Thymus (tissue), 11 donors: ENCODE results near the gene CEP128. TPM values are rescaled to one million over a fixed set of nuclear protein-coding genes. Genes with fewer than 3 reads are reported as not detected.

Source experiments
- DNase-seq, 9 donors: peaks; one replicate each; pipeline ENCODE4 v3.0.0-alpha.2; 2013; ENCODE audit warnings: low spot score in 9 of 9, low read depth in 6 of 9, missing footprints in 1 of 9
- H3K27ac ChIP-seq, 2 donors: one replicate each; pipeline ENCODE4 v1.5.1; 2013; ENCODE audit warnings: control low read depth in 1 of 2, low read depth in 1 of 2, low read length in 1 of 2, mild to moderate bottlenecking in 1 of 2, moderate library complexity in 1 of 2
- H3K27me3 ChIP-seq, 2 donors: one replicate each; pipeline ENCODE4 v1.5.1; 2013; ENCODE audit warnings: low read length in 1 of 2; ENCODE audit not compliant: control insufficient read depth in 2 of 2, insufficient read depth in 1 of 2
- H3K36me3 ChIP-seq, 2 donors: one replicate each; pipeline ENCODE4 v1.5.1; 2013; ENCODE audit warnings: low read length in 1 of 2, mild to moderate bottlenecking in 1 of 2, moderate library complexity in 1 of 2; ENCODE audit not compliant: control insufficient read depth in 2 of 2, insufficient read depth in 2 of 2
- H3K4me1 ChIP-seq, 2 donors: one replicate each; pipeline ENCODE4 v1.5.1; 2013; ENCODE audit warnings: low read length in 2 of 2; ENCODE audit not compliant: control insufficient read depth in 2 of 2, insufficient read depth in 2 of 2
- H3K4me3 ChIP-seq, 2 donors: one replicate each; pipeline ENCODE4 v1.5.1; 2013; ENCODE audit warnings: low read length in 2 of 2, control low read depth in 1 of 2, mild to moderate bottlenecking in 1 of 2
- H3K9me3 ChIP-seq, 2 donors: one replicate each; pipeline ENCODE4 v1.5.1; 2013; ENCODE audit warnings: low read length in 1 of 2, mild to moderate bottlenecking in 1 of 2; ENCODE audit not compliant: control insufficient read depth in 2 of 2, insufficient read depth in 1 of 2
- WGBS: extraction: QIAGEN DNeasy Blood & Tissue Kit; methylation state at CpG from one replicate; pipeline ENCODE4 v1.1.7; 2013; 5-methylcytosine and 5-hydroxymethylcytosine counted together
- polyA plus RNA-seq: library from polyadenylated mRNA; stranded (reverse); fragments of 200-250 nt; gene quantifications from one replicate; pipeline ENCODE4 v1.2.3, GENCODE V29; 2013
- total RNA-seq: library from RNA; stranded (reverse); fragments of 120-200 nt; gene quantifications from one replicate; pipeline ENCODE4 v1.2.4, GENCODE V29; 2013
- donor health status: healthy.

Gene CEP128
- total and polyA plus RNA-seq, 2 donors: 7.6 to 63.5 TPM

GRCh38 chr14:80901260-80901659 is 40.3 kb downstream of the CEP128 start:
- Histone ChIP-seq H3K9me3 (no peaks in the 10 kb centered on the region), H3K4me3 (no peak overlapping the region), H3K27ac (no peak overlapping the region), H3K4me1 (no peaks in the 10 kb centered on the region), H3K36me3 (peaks cover 2 to 21% of the 10 kb centered on the region in 2 donors), H3K27me3 (no peaks in the 10 kb centered on the region)
- no peak for DNase-seq
- 98% methylated on average over 3 of the region's 3 CpGs for WGBS

GRCh38 chr14:80872645-80873044 is 68.9 kb downstream of the CEP128 start:
- peaks cover 3 to 10% of the 10 kb centered on the region in 2 donors for H3K36me3 ChIP-seq
- no peaks in the 10 kb centered on the region for H3K4me1 ChIP-seq
- DNase-seq: no peak
- WGBS: 97% methylated on average over 2 of the region's 2 CpGs
- H3K9me3 ChIP-seq: no peaks in the 10 kb centered on the region
- no peak overlapping the region for H3K4me3 ChIP-seq
- no peak overlapping the region for H3K27ac ChIP-seq
- H3K27me3 ChIP-seq: no peaks in the 10 kb centered on the region

- peaks cover 4 to 5% of the 10 kb centered on the region in 2 donors for H3K36me3 ChIP-seq
- no peaks in the 10 kb centered on the region for H3K9me3 ChIP-seq
- no peak for DNase-seq
- H3K27me3 ChIP-seq: no peaks in the 10 kb centered on the region
- no peak overlapping the region for H3K4me3 ChIP-seq
- 98% methylated on average over 1 of the region's 1 CpG for WGBS
- H3K4me1 ChIP-seq: no peaks in the 10 kb centered on the region
- H3K27ac ChIP-seq: no peak overlapping the region
These were observed 73.3 kb downstream of the CEP128 start for GRCh38 chr14:80868260-80868659.

GRCh38 chr14:80867798-80868197 is 73.7 kb downstream of the CEP128 start:
- no peaks in the 10 kb centered on the region for H3K4me1 ChIP-seq
- no peak for DNase-seq
- H3K9me3 ChIP-seq: no peaks in the 10 kb centered on the region
- H3K36me3 ChIP-seq: peaks cover 4 to 5% of the 10 kb centered on the region in 2 donors
- no peaks in the 10 kb centered on the region for H3K27me3 ChIP-seq
- WGBS: 97% methylated on average over 2 of the region's 2 CpGs
- no peak overlapping the region for H3K4me3 ChIP-seq
- H3K27ac ChIP-seq: no peak overlapping the region

DNA sequence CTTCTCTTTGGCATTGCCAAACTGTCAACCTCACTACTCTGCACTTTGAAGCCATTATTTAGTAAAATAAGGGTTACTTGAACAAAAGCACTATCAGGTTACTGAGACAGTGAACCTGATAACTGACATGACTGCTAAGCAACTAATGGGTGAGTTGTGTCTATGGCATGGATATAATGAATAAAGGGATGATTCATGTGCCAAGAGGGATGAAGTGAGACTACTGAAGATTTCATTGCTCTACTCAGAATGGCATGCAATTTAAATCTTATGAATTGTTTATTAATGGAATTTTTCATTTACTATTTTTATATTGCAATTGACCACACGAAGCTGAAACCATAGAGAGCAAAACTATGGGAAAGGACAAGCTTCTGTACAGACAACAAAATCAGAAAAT is 74.4 kb downstream of the CEP128 start:
- 55% methylated on average over 1 of the region's 1 CpG for WGBS
- DNase-seq: no peak

GRCh38 chr14:80865565-80865964 is 76.0 kb downstream of the CEP128 start:
- no peaks in the 10 kb centered on the region for H3K4me1 ChIP-seq
- H3K27me3 ChIP-seq: no peaks in the 10 kb centered on the region
- no peak overlapping the region for H3K4me3 ChIP-seq
- no peak for DNase-seq
- WGBS: 98% methylated on average over 2 of the region's 2 CpGs
- peaks cover 8 to 11% of the 10 kb centered on the region in 2 donors for H3K36me3 ChIP-seq
- H3K27ac ChIP-seq: no peak overlapping the region
- H3K9me3 ChIP-seq: no peaks in the 10 kb centered on the region

More for the DNA sequence above, 74.4 kb downstream of the CEP128 start:
- peaks cover 9% of the 10 kb centered on the region in 2 donors for H3K36me3 ChIP-seq
- no peaks in the 10 kb centered on the region for H3K27me3 ChIP-seq
- no peak overlapping the region for H3K4me3 ChIP-seq
- no peak overlapping the region for H3K27ac ChIP-seq
- no peaks in the 10 kb centered on the region for H3K4me1 ChIP-seq
- H3K9me3 ChIP-seq: no peaks in the 10 kb centered on the region

DNA sequence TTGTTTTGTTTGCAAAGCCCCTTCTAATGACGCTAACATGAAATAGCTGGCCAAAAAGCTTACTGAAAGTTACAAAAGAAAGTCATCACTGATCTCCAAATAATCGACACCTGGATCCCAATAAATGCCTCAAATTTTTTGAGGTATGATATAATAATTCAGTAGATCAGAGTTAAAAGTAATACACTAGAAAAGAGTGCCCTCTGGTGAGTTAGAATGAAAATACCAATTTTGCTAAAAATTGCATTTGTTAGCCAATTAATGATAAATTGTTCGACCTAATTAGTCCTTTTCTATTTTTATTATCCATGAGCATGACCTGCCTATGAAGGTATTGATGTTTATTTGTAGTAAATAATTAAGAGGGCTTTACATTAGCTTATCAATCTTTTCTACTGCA is 78.6 kb downstream of the CEP128 start:
- no peaks in the 10 kb centered on the region for H3K9me3 ChIP-seq
- no peak for DNase-seq
- 96% methylated on average over 3 of the region's 3 CpGs for WGBS

DNA sequence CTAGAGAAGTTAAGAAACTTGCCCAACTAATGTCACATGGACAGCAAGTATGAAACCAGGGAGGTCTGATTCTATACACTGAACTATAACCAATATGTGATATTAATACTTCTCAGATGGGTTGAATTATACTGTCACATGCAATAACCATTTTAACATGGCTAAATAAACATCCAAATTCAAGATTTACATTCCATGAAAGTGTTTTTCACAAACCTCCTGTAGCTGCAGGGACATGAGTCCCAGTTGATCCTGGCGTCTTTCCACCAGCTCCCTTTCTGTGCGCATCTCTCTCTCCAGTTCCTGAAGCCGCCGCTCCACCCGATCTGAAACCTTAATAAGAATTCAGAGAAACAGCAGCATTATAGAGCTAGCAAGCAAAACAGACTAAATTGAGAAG is 79.0 kb downstream of the CEP128 start:
- H3K4me1 ChIP-seq: no peaks in the 10 kb centered on the region
- DNase-seq: no peak
- no peaks in the 10 kb centered on the region for H3K9me3 ChIP-seq
- H3K27me3 ChIP-seq: no peaks in the 10 kb centered on the region
- peaks cover 14% of the 10 kb centered on the region in 2 donors for H3K36me3 ChIP-seq
- 98% methylated on average over 5 of the region's 5 CpGs for WGBS
- H3K27ac ChIP-seq: no peak overlapping the region
- H3K4me3 ChIP-seq: no peak overlapping the region

More for the DNA sequence above, 78.6 kb downstream of the CEP128 start:
- Histone ChIP-seq H3K27me3 (no peaks in the 10 kb centered on the region), H3K27ac (no peak overlapping the region), H3K4me3 (no peak overlapping the region), H3K36me3 (peaks cover 14% of the 10 kb centered on the region in 2 donors), H3K4me1 (no peaks in the 10 kb centered on the region)

- Histone ChIP-seq H3K9me3 (no peaks in the 10 kb centered on the region), H3K4me3 (no peak overlapping the region), H3K36me3 (peaks cover 0 to 6% of the 10 kb centered on the region in 2 donors), H3K27ac (no peak overlapping the region), H3K4me1 (no peaks in the 10 kb centered on the region), H3K27me3 (no peaks in the 10 kb centered on the region)
- 59% methylated on average over 4 of the region's 4 CpGs for WGBS
- peak in 5 of 9 donors; percentile 2 to 31 (median 11) for DNase-seq
These were observed 91.2 kb downstream of the CEP128 start for GRCh38 chr14:80850197-80850814.
